Neural cell (in vitro differentiated cells): ENCODE results near the gene ADCY5.

ENCODE experiments used
- EP300 ChIP-seq: fragments of 450-650 bp; conservative IDR thresholded peaks from 2 replicates; pipeline ENCODE4 v1.6.1; 2014; ENCODE audit warnings: antibody characterized with exemption, mild to moderate bottlenecking, moderate library complexity; ENCODE audit not compliant: poor library complexity, severe bottlenecking
- EZH2 ChIP-seq: fragments of 200-600, 300-800 bp; shearing (Covaris generic), sonication (generic); IDR thresholded peaks from 2 replicates; pipeline ENCODE4 v1.6.1; 2014; ENCODE audit warnings: antibody characterized with exemption, low read length, borderline replicate concordance, mild to moderate bottlenecking; ENCODE audit not compliant: insufficient read depth, poor library complexity, severe bottlenecking
- MXI1 ChIP-seq: fragments of 450-650 bp; conservative IDR thresholded peaks from 2 replicates; pipeline ENCODE4 v1.6.1; 2014; ENCODE audit warnings: antibody characterized with exemption, mild to moderate bottlenecking; ENCODE audit not compliant: poor library complexity, severe bottlenecking
- POLR2AphosphoS5 ChIP-seq: IDR thresholded peaks from 2 replicates; pipeline ENCODE4 v1.6.1; 2012
- RAD21 ChIP-seq: fragments of 450-650 bp; conservative IDR thresholded peaks from 2 replicates; pipeline ENCODE4 v1.6.1; 2014; ENCODE audit warnings: antibody characterized with exemption, mild to moderate bottlenecking, moderate library complexity
- TF ChIP-seq, protein P1 (sequence below): IDR thresholded peaks from 2 replicates; pipeline ENCODE4 v1.6.1; 2012; ENCODE audit warnings: borderline replicate concordance
- TF ChIP-seq, protein P2 (sequence below): fragments of 450-650 bp; IDR thresholded peaks from 2 replicates; pipeline ENCODE4 v1.5.1; 2014; ENCODE audit warnings: antibody characterized with exemption, mild to moderate bottlenecking, moderate library complexity; ENCODE audit not compliant: poor library complexity, severe bottlenecking

DNA sequence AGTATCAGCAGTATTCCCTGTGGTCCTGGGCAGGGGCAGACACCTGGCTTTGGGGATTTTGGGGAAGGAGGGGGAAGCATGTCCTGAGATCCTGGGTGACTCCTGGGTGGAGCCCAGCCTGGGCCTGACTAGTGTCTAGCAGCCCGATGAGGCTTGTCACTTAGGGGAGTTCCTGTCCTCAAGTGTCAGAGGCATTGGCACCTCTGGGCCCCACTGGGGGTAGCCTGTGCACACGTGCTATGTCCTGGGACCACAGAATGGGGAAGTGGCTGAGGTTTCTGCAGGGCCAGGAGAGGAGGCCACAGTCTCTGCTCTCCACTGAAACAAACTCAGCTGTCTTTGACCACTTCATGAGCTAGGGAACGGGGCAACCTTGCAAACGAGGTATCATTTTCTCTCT lies 31.5 kb upstream of the ADCY5 start:
- TF ChIP-seq, protein P1, sequence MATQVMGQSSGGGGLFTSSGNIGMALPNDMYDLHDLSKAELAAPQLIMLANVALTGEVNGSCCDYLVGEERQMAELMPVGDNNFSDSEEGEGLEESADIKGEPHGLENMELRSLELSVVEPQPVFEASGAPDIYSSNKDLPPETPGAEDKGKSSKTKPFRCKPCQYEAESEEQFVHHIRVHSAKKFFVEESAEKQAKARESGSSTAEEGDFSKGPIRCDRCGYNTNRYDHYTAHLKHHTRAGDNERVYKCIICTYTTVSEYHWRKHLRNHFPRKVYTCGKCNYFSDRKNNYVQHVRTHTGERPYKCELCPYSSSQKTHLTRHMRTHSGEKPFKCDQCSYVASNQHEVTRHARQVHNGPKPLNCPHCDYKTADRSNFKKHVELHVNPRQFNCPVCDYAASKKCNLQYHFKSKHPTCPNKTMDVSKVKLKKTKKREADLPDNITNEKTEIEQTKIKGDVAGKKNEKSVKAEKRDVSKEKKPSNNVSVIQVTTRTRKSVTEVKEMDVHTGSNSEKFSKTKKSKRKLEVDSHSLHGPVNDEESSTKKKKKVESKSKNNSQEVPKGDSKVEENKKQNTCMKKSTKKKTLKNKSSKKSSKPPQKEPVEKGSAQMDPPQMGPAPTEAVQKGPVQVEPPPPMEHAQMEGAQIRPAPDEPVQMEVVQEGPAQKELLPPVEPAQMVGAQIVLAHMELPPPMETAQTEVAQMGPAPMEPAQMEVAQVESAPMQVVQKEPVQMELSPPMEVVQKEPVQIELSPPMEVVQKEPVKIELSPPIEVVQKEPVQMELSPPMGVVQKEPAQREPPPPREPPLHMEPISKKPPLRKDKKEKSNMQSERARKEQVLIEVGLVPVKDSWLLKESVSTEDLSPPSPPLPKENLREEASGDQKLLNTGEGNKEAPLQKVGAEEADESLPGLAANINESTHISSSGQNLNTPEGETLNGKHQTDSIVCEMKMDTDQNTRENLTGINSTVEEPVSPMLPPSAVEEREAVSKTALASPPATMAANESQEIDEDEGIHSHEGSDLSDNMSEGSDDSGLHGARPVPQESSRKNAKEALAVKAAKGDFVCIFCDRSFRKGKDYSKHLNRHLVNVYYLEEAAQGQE, result no peak
- TF ChIP-seq POLR2AphosphoS5 (no peak), EZH2 (no peak), EP300 (no peak), RAD21 (no peak), MXI1 (no peak)
- TF ChIP-seq, protein P2, sequence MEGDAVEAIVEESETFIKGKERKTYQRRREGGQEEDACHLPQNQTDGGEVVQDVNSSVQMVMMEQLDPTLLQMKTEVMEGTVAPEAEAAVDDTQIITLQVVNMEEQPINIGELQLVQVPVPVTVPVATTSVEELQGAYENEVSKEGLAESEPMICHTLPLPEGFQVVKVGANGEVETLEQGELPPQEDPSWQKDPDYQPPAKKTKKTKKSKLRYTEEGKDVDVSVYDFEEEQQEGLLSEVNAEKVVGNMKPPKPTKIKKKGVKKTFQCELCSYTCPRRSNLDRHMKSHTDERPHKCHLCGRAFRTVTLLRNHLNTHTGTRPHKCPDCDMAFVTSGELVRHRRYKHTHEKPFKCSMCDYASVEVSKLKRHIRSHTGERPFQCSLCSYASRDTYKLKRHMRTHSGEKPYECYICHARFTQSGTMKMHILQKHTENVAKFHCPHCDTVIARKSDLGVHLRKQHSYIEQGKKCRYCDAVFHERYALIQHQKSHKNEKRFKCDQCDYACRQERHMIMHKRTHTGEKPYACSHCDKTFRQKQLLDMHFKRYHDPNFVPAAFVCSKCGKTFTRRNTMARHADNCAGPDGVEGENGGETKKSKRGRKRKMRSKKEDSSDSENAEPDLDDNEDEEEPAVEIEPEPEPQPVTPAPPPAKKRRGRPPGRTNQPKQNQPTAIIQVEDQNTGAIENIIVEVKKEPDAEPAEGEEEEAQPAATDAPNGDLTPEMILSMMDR, result no peak
